ENCODE data around the gene SEMA7A.
"Not testable (repeated sequence)": the region's sequence is repeated elsewhere in the genome, so short reads cannot be mapped to it uniquely, and the experiment has no call there.

SEMA7A gene

DNA sequence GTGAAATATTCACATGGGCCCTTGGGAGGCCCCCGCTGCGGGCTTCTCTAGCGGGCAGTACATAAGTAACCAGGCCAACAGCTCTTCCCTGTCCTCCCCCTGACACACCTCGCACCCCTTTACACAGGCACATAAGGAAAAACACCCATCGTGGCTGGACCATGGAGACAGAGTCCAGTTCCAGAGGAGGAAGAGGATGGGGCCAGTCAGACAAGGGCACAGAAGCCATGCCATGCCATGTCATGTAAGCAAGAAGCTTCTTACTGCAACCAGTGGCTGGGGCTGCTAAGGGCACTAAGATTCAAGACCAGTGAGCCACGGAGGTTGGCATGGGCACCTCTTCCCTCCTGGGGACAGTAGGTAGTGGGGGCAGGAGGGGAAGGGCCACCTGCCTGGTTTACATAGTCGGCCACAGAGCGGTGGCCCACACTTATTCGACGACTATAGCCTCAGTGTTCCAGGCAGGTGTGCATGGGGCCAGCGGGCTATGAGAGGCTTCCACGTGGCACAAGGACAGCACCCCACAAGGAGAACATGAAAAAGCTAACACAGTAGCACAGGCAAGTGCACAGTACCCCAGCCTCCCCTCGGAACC is 60.6 kb downstream of the SEMA7A start:
- Mint-ChIP-seq H3K9me3 (no peaks in the 10 kb centered on the region), H3K27ac (no peak overlapping the region), H3K4me3 (no peak overlapping the region), H3K36me3 (ENCODE audit: low read depth) (no peaks in the 10 kb centered on the region), H3K4me1 (ENCODE audit: low read depth) (peaks cover 15% of the 10 kb centered on the region), H3K27me3 (peaks cover 63% of the 10 kb centered on the region)
- intact Hi-C loops (cut with micrococcal nuclease): loop anchor here (5.0 kb wide), 1 partner anchor 259 kb away; no protein-coding TSS in a partner anchor

DNA sequence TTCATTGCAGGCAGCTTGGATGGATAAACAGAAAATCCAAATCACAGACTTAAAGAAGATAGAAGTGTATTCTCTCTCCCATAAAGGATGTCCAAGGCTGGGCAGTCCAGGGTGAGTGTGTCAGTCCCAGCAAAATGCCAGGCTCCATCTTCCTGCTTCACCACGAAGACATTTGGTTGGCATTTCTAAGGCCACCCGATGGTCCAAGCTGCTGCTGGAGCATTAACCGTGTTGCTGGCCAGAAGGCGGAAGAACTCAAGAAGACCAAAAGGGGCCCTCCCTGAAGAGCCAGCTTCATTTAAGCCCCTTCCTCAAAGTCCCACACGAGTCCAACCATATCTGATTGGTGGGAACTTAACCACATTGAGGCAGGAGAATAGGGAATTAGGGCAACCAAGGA is 63.3 kb downstream of the SEMA7A start:
- Mint-ChIP-seq H3K36me3 (ENCODE audit: low read depth) (no peaks in the 10 kb centered on the region), H3K9me3 (no peaks in the 10 kb centered on the region), H3K27ac (no peak overlapping the region), H3K4me1 (ENCODE audit: low read depth) (peaks cover 20% of the 10 kb centered on the region), H3K4me3 (no peak overlapping the region), H3K27me3 (peaks cover 78% of the 10 kb centered on the region)
- intact Hi-C loops (cut with micrococcal nuclease): loop anchor here (5.0 kb wide), 1 partner anchor 262 kb away; no protein-coding TSS in a partner anchor

DNA sequence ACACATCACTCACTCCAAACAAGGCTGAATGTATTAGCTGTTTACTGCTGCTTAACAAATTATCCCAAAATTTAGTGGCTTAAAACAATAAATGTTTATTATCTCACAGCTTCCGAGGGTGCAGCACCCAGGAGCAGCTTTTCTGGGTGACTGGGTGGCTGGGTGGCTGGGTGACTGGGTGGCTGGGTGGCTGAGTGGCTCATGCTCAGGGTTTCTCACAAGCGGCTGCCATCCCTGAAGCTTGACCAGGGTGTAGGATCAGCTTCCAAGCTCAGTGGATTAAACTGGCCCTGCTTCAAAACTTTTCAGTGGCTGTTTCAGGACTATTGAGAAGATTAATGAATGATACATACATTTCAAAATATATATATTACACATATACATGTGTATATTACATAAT is 64.0 kb downstream of the SEMA7A start:
- intact Hi-C loops (cut with micrococcal nuclease): loop anchor here (5.0 kb wide), 1 partner anchor 263 kb away; no protein-coding TSS in a partner anchor

DNA sequence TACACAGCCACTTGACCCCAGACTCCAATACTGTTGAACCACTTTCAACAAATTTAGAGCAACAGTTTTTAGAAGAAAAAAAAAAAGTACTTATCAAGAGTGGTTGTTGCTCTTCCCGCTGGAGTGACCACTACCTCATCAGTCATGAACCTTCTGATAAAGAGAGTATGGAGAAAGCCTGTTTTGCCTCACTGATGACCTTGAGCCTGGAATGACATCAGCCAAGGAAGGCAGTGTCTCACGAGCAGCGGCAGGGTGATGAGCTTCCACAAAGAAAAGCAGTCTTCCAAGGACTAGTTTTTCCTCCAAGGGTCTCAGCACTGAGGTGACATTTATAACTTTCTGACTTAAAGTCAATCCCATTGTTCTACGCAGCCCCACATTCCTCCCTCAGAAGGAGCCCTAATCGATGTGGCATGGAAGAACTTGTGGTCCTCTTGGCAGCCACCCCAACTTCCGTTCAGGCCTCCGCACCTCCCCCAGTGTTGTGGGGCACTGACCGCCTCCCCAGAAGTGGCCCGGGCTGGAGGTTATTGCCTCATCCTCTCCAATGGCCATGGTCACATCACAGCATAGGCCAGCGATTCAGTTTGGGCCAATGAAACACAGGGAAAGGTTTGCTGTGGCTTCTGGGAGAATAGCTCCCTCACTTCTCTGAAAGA is 64.5 kb downstream of the SEMA7A start:
- no peak overlapping the region for H3K27ac Mint-ChIP-seq
- H3K36me3 Mint-ChIP-seq (ENCODE audit: low read depth): no peaks in the 10 kb centered on the region
- no peak overlapping the region for H3K4me3 Mint-ChIP-seq
- no peaks in the 10 kb centered on the region for H3K9me3 Mint-ChIP-seq
- peaks cover 12% of the 10 kb centered on the region for H3K4me1 Mint-ChIP-seq (ENCODE audit: low read depth)
- intact Hi-C loops (cut with micrococcal nuclease): no loop called here
- peaks cover 80% of the 10 kb centered on the region for H3K27me3 Mint-ChIP-seq

More for the DNA sequence above, 64.0 kb downstream of the SEMA7A start:
- Mint-ChIP-seq H3K27ac (no peak overlapping the region), H3K36me3 (ENCODE audit: low read depth) (no peaks in the 10 kb centered on the region), H3K4me3 (no peak overlapping the region), H3K4me1 (ENCODE audit: low read depth) (peaks cover 18% of the 10 kb centered on the region), H3K27me3 (peaks cover 81% of the 10 kb centered on the region), H3K9me3 (no peaks in the 10 kb centered on the region)

DNA sequence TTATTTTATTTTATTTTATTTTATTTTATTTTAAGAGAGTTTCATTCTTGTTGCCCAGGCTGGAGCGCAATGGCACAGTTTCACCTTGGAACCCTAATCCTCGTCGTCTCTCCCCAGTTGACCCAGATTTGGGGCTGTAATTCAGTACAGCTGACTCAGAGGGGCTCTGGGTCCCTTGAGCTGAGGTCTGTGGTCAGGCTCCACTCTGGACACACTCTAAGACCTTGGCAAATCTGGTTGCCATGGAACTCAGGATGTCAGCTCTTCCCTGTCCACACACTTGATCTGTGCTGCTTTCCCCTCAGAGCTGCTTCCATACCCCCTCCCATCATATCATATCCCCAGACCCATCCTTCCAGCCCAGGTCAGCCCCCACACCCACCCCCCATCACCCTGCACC is 65.6 kb downstream of the SEMA7A start:
- intact Hi-C loops (cut with micrococcal nuclease): no loop called here
- Mint-ChIP-seq H3K4me3 (no peak overlapping the region), H3K27me3 (peaks cover 80% of the 10 kb centered on the region)

GRCh38 chr15:74367296-74367854 is 66.4 kb downstream of the SEMA7A start, which contains the start of gene CYP11A1:
TSS of gene CYP11A1 (minus strand) at chr15:74367646. CDS start at chr15:74367585, 61 bp downstream.
- H3K36me3 Mint-ChIP-seq (ENCODE audit: low read depth): no peaks in the 10 kb centered on the region
- H3K9me3 Mint-ChIP-seq: no peaks in the 10 kb centered on the region
- intact Hi-C loops (cut with micrococcal nuclease): no loop called here
- H3K27ac Mint-ChIP-seq: no peak within 1 kb of the TSS
- no peak within 1 kb of the TSS for H3K4me3 Mint-ChIP-seq
- peaks cover 7% of the 10 kb centered on the region for H3K4me1 Mint-ChIP-seq (ENCODE audit: low read depth)
- H3K27me3 Mint-ChIP-seq: peaks cover 75% of the 10 kb centered on the region

More for the DNA sequence above, 65.6 kb downstream of the SEMA7A start:
- Mint-ChIP-seq H3K36me3 (ENCODE audit: low read depth) (no peaks in the 10 kb centered on the region), H3K27ac (no peak overlapping the region), H3K4me1 (ENCODE audit: low read depth) (peaks cover 7% of the 10 kb centered on the region), H3K9me3 (no peaks in the 10 kb centered on the region)

- Mint-ChIP-seq H3K4me1 (ENCODE audit: low read depth) (peaks cover 7% of the 10 kb centered on the region), H3K9me3 (no peaks in the 10 kb centered on the region), H3K27ac (no peak overlapping the region), H3K4me3 (peak overlapping the region; percentile 72), H3K36me3 (ENCODE audit: low read depth) (no peaks in the 10 kb centered on the region), H3K27me3 (peaks cover 75% of the 10 kb centered on the region)
- intact Hi-C loops (cut with micrococcal nuclease): no loop called here
These were observed 67.9 kb downstream of the SEMA7A start for GRCh38 chr15:74365598-74366445.

DNA sequence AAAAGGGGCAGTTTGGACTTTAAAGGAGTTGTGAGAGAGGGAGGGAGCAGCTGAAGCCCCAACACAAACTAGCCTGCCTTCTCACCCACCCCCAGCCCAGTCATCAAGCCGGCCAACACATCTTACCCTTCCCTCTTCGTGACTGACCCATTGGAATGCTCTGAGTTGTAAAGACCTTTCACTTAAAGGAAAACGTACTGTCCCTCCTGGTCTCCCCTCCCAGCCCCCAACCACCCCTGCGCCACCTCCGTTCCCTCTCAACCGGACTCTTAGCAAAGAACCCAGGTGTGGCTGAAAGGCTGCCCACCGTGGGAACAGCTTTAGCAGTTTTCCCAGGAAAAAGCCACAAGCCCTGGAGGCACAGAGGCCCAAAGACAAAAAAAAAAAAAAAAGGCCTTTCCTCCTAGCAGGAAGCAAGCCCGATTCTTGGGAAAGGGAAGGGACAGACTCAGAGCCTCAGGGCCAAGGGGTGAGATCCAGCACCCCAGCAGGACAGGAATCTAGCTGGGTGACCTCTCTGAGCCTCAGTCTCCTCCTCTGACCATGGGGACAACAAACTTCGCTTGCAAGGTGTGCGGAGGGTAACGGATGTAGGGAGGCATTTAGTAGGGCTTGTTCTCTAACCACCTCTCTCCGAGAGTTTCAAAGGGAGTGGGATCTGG is 68.7 kb downstream of the SEMA7A start:
- H3K4me3 Mint-ChIP-seq: peak overlapping the region; percentile 72
- no peak overlapping the region for H3K27ac Mint-ChIP-seq
- H3K27me3 Mint-ChIP-seq: peaks cover 69% of the 10 kb centered on the region
- H3K36me3 Mint-ChIP-seq (ENCODE audit: low read depth): no peaks in the 10 kb centered on the region
- intact Hi-C loops (cut with micrococcal nuclease): no loop called here
- no peaks in the 10 kb centered on the region for H3K9me3 Mint-ChIP-seq
- H3K4me1 Mint-ChIP-seq (ENCODE audit: low read depth): peaks cover 7% of the 10 kb centered on the region

DNA sequence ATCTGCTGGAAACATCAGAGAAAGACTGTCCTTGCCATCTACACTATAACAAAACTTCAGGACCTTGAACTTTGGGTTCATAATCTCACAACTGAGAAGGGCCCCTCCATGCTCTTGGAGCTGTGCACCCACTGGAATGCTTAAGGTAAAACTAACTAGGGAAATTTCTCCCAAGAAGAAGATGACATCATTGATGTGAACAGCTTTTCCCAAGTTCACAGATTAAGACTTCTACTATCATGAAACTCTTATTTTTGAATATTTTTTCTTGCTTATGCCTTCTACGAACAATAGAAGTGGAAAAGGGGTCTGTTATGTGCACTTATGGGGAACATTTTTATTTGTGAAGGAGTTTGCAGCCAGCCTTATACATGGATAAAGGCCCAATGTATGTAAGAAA is 71.3 kb downstream of the SEMA7A start:
- no peaks in the 10 kb centered on the region for H3K9me3 Mint-ChIP-seq
- H3K27me3 Mint-ChIP-seq: peaks cover 48% of the 10 kb centered on the region
- H3K4me1 Mint-ChIP-seq (ENCODE audit: low read depth): peaks cover 7% of the 10 kb centered on the region
- intact Hi-C loops (cut with micrococcal nuclease): no loop called here
- H3K4me3 Mint-ChIP-seq: no peak overlapping the region
- H3K27ac Mint-ChIP-seq: no peak overlapping the region
- no peaks in the 10 kb centered on the region for H3K36me3 Mint-ChIP-seq (ENCODE audit: low read depth)

DNA sequence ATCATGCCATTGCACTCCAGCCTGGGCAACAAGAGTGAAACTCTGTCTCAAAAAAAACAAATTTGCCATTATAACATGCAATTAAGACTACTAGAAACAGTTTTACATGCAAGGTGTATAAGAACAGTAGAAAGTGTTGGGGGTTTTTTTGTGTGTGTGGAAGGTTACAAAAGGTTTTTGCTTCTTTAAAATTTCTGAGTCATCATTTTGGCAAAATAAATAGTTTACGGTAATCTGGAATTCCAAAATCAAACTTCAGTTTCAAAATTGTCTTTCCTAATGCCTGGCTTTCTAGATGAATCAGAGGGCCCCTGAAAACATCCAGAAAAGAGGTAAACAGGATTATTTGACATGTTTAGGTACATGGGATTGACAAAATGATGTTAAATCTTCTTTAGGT is 72.9 kb downstream of the SEMA7A start:
- H3K27ac Mint-ChIP-seq; H3K4me1 Mint-ChIP-seq (ENCODE audit: low read depth); H3K36me3 Mint-ChIP-seq (ENCODE audit: low read depth); H3K4me3 Mint-ChIP-seq; intact Hi-C loops (cut with micrococcal nuclease); H3K9me3 Mint-ChIP-seq: not testable (repeated sequence)
- H3K27me3 Mint-ChIP-seq: peaks cover 33% of the 10 kb centered on the region

DNA sequence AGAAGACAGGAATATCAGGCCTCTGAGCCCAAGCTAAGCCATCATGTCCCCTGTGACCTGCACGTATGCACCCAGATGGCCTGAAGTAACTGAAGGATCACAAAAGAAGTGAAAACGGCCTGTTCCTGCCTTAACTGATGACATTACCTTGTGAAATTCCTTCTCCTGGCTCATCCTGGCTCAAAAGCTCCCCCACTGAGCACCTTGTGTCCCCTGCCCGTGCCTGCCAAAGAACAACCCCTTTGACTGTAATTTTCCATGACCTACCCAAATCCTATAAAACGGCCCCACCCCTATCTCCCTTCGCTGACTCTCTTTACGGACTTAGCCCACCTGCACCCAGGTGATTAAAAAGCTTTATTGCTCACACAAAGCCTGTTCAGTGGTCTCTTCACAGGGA is 74.4 kb downstream of the SEMA7A start:
- H3K4me3 Mint-ChIP-seq; H3K4me1 Mint-ChIP-seq (ENCODE audit: low read depth); H3K9me3 Mint-ChIP-seq; H3K27ac Mint-ChIP-seq; intact Hi-C loops (cut with micrococcal nuclease); H3K36me3 Mint-ChIP-seq (ENCODE audit: low read depth): not testable (repeated sequence)
- H3K27me3 Mint-ChIP-seq: peaks cover 32% of the 10 kb centered on the region
